Endothelial cell of umbilical vein (primary cell): ENCODE results near the gene PDE3B. TPM values are rescaled to one million over a fixed set of nuclear protein-coding genes. Genes with fewer than 3 reads are reported as not detected.

Experiments used
- BruUV-seq: library from RNA; stranded (reverse); fragments of 400-500 nt; replicated peaks from 2 replicates; lab custom pipeline; 2021; lab: Mats Ljungman, UMichigan
- CTCF ChIA-PET: fragments of 300-600, 350-600 bp; sonication (Branson Sonifier 250); formaldehyde crosslinking; loops from one replicate; lab custom pipeline; 2021; ENCODE audit warnings: antibody characterized with exemption, inconsistent platforms; lab: Charles Lee
- POLR2A ChIA-PET: fragments of 300-600, 350-600 bp; sonication (Branson Sonifier 250); formaldehyde crosslinking; loops from one replicate; lab custom pipeline; 2021; ENCODE audit warnings: antibody characterized with exemption, inconsistent platforms; lab: Charles Lee
- DNase-seq: peaks from one replicate; pipeline ENCODE4 v3.0.0-alpha.2; 2011; ENCODE audit warnings: low read depth, low spot score
- FAIRE-seq: peaks from 2 replicates; lab custom pipeline; 2011; peaks lifted over from hg19 to GRCh38; lab: Jason Lieb, UNC
- H2AFZ ChIP-seq: 2 replicates; pipeline ENCODE4 v1.6.0; 2012; ENCODE audit warnings: low read depth, low read length, control low read depth, inconsistent platforms
- H3K27ac ChIP-seq: 2 replicates; pipeline ENCODE4 v1.5.1; 2011; ENCODE audit warnings: low read depth, mild to moderate bottlenecking, control low read depth, low read length, moderate library complexity; ENCODE audit not compliant: insufficient read depth
- H3K27me3 ChIP-seq, 2 experiments: 2 replicates each; pipeline versions ENCODE4 v1.6.0 to v1.6.1; 2011; ENCODE audit warnings: low read length in 2 of 2, mixed read lengths in 1 of 2; ENCODE audit not compliant: control insufficient read depth in 2 of 2, insufficient read depth in 2 of 2
- H3K36me3 ChIP-seq, 2 experiments: 2 replicates in 1 of 2; 3 replicates in 1 of 2; pipeline ENCODE4 v1.5.1; 2011; ENCODE audit warnings: low read length in 2 of 2, mild to moderate bottlenecking in 1 of 2, moderate library complexity in 1 of 2; ENCODE audit not compliant: control insufficient read depth in 2 of 2, insufficient read depth in 2 of 2; ENCODE audit errors: extremely low read depth in 1 of 2
- H3K4me1 ChIP-seq: 3 replicates; pipeline ENCODE4 v1.5.1; 2011; ENCODE audit warnings: mild to moderate bottlenecking, low read length; ENCODE audit not compliant: control insufficient read depth, insufficient read depth; ENCODE audit errors: extremely low read depth
- H3K4me2 ChIP-seq: 2 replicates; pipeline ENCODE4 v1.6.1; 2011; ENCODE audit warnings: low read length, control low read depth, mixed read lengths; ENCODE audit not compliant: insufficient read depth
- H3K4me3 ChIP-seq, 3 experiments: fragments of 200-600 bp in 1 of 3; sonication (generic), shearing (Covaris generic) in 1 of 3; replicated peaks in 1 of 3; 2 replicates each; pipeline ENCODE4 v1.5.1; 2011 to 2016; ENCODE audit warnings: control low read depth in 3 of 3, low read length in 3 of 3, mild to moderate bottlenecking in 2 of 3, inconsistent platforms in 1 of 3, low read depth in 1 of 3, moderate library complexity in 1 of 3; ENCODE audit not compliant: insufficient read depth in 1 of 3
- H3K79me2 ChIP-seq: 2 replicates; pipeline ENCODE4 v1.6.0; 2012; ENCODE audit warnings: low read length, inconsistent platforms; ENCODE audit not compliant: control insufficient read depth, insufficient read depth
- H3K9ac ChIP-seq: replicated peaks from 2 replicates; pipeline ENCODE3; 2011; ENCODE audit warnings: low read length, control low read depth; ENCODE audit not compliant: insufficient read depth; ENCODE audit errors: extremely low read depth
- H3K9me1 ChIP-seq: replicated peaks from 3 replicates; pipeline ENCODE4 v1.6.0; 2011; ENCODE audit warnings: mild to moderate bottlenecking, low read length; ENCODE audit not compliant: control insufficient read depth, insufficient read depth; ENCODE audit errors: extremely low read depth
- H3K9me3 ChIP-seq: replicated peaks from 2 replicates; pipeline ENCODE4 v1.5.1; 2012; ENCODE audit warnings: low read length, inconsistent platforms; ENCODE audit not compliant: control insufficient read depth, insufficient read depth
- H4K20me1 ChIP-seq: replicated peaks from 2 replicates; pipeline ENCODE3; 2011; ENCODE audit warnings: mild to moderate bottlenecking, low read length; ENCODE audit not compliant: control insufficient read depth, insufficient read depth; ENCODE audit errors: extremely low read depth
- CTCF ChIP-seq, 2 donors: IDR thresholded peaks; 1 replicate in 1 of 2; 2 replicates in 1 of 2; pipeline ENCODE4 v1.5.1; 2011; ENCODE audit warnings: low read length in 2 of 2, mild to moderate bottlenecking in 2 of 2, moderate library complexity in 2 of 2, control low read depth in 1 of 2, inconsistent platforms in 1 of 2, low read depth in 1 of 2; ENCODE audit not compliant: insufficient read depth in 1 of 2; ENCODE audit errors: extremely low read depth in 1 of 2
- EZH2 ChIP-seq: IDR thresholded peaks from 2 replicates; pipeline ENCODE4 v1.6.1; 2012; ENCODE audit warnings: borderline replicate concordance, low read depth, mild to moderate bottlenecking, moderate library complexity, low read length, inconsistent platforms; ENCODE audit not compliant: severe bottlenecking
- FOS ChIP-seq: IDR thresholded peaks from 2 replicates; pipeline ENCODE4 v1.6.1; 2011; ENCODE audit warnings: mild to moderate bottlenecking, low read length, moderate library complexity, borderline replicate concordance; ENCODE audit not compliant: insufficient read depth
- GATA2 ChIP-seq: IDR thresholded peaks from 2 replicates; pipeline ENCODE4 v1.7.0; 2011; ENCODE audit warnings: low read depth, mild to moderate bottlenecking, moderate library complexity, mixed read lengths, low read length; ENCODE audit not compliant: insufficient read length, insufficient read depth
- JUN ChIP-seq: IDR thresholded peaks from 2 replicates; pipeline ENCODE4 v1.6.1; 2011; ENCODE audit warnings: borderline replicate concordance, low read depth; ENCODE audit not compliant: insufficient read length, insufficient read depth
- MYC ChIP-seq: IDR thresholded peaks from one replicate; pipeline ENCODE4 v1.6.1; 2011; ENCODE audit warnings: mild to moderate bottlenecking, low read depth, low read length
- POLR2A ChIP-seq: IDR thresholded peaks from 2 replicates; pipeline ENCODE4 v1.6.1; 2012; ENCODE audit warnings: low read depth, mild to moderate bottlenecking, control low read depth, low read length
- dilution Hi-C: fragments of 300-500 bp; cut with MboI; formaldehyde crosslinking; loops from one replicate; pipeline ENCODE4 v1.15.0; 2019; ENCODE audit warnings: low sequenced_read_pairs; ENCODE audit not compliant: extremely low pct_ligation_motif_present
- intact Hi-C: fragments of 100-400 bp; cut with micrococcal nuclease; formaldehyde crosslinking; loops from one replicate; pipeline ENCODE4 v1.10.0; 2022
- polyA plus RNA-seq, 4 experiments: library from polyadenylated mRNA; depleted of rRNA in 3 of 4; stranded (reverse) in 3 of 4; unstranded in 1 of 4; fragments of >200 nt; gene quantifications; 2 replicates each; pipeline versions ENCODE4 v1.2.1 to v1.2.3, GENCODE V29; 2011 to 2012; ENCODE audit warnings: missing spikeins in 1 of 4
- total RNA-seq: library from RNA; stranded (reverse); gene quantifications from 2 replicates; pipeline ENCODE4 v1.2.3, GENCODE V29; 2021

PDE3B gene
- total and polyA plus RNA-seq, 2 donors (not counting 3 experiments of a cell fraction or from before 2014, with no cell fraction given): 0.26 to 1.9 TPM

- H3K9me3 ChIP-seq: no peaks in the 10 kb centered on the region
- BruUV-seq: no TSS peak
- H2AFZ ChIP-seq: no peak overlapping the region
- intact Hi-C loops (no loop called here), dilution Hi-C loops (no loop called here)
- no peak overlapping the region for H3K27ac ChIP-seq
- H3K9ac ChIP-seq: no peak overlapping the region
- no peaks in the 10 kb centered on the region for H3K27me3 ChIP-seq
- CTCF ChIA-PET: no interaction called here
- H3K79me2 ChIP-seq: no peaks in the 10 kb centered on the region
- POLR2A ChIA-PET: no interaction called here
- no peaks in the 10 kb centered on the region for H3K9me1 ChIP-seq
- H4K20me1 ChIP-seq: no peaks in the 10 kb centered on the region
- no peaks in the 10 kb centered on the region for H3K36me3 ChIP-seq
- TF ChIP-seq CTCF (IDR thresholded peaks at IDR 0.05; ENCODE audit: extremely low read depth in 1 of 2, insufficient read depth in 1 of 2, low read depth in 1 of 2, low read length in 2 of 2): no peak
- TF ChIP-seq JUN: no peak
- TF ChIP-seq EZH2: no peak
- TF ChIP-seq GATA2: no peak
- no peak for TF ChIP-seq POLR2A
- TF ChIP-seq MYC: no peak
- TF ChIP-seq FOS: no peak
- H3K4me1 ChIP-seq: peaks cover 26% of the 10 kb centered on the region
- no peak overlapping the region for H3K4me3 ChIP-seq
- H3K4me2 ChIP-seq: no peak overlapping the region
- no peak for DNase-seq
- no peak for FAIRE-seq
These were observed 140.6 kb downstream of the PDE3B start for GRCh38 chr11:14784230-14784629.
